Measurements from ENCODE around the gene PDK1. TPM values are rescaled to one million over a fixed set of nuclear protein-coding genes. Genes with fewer than 3 reads are reported as not detected.

Gene PDK1
- total and polyA plus RNA-seq, 2 experiments from 2014 or later: 25.6 to 42.0 TPM

DNA sequence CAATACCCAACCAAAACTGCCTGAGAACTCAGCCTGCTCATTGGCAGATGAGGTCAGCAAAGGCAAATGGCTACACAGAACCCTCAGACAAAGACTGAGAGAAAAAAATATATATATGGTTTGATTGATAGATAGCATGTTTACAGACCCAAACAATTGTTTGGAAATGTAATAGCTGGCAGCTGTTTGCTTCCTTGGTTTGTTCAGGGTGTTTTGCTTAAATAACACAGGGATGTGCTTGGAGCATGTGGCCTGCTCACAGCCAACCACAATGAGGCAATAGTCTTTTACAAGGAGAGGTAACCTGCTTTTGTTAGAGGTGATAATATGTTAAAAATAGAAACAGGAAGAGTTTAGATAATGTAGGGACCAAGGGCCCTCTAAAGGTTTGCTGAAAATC is 84.5 kb downstream of the PDK1 start (continued):
- no peak for TF ChIP-seq ZNF462 (CRISPR knock-in tag; IDR thresholded peaks at IDR 0.05)
- TF ChIP-seq EZH2 (IDR thresholded peaks at IDR 0.05; ENCODE audit: low read depth, unreplicated experiment): no peak
- TF ChIP-seq JUNB (IDR thresholded peaks at IDR 0.05; ENCODE audit: unreplicated experiment): no peak

GRCh38 chr2:172642301-172643020 is 86.6 kb downstream of the PDK1 start:
- no peak overlapping the region for H3K4me3 ChIP-seq
- Mint-ChIP-seq H3K36me3 (ENCODE audit: low read depth) (peaks cover 4% of the 10 kb centered on the region; the same call in 2 of the 3 replicates), H3K27me3 (ENCODE audit: insufficient read depth, low read depth, poor library complexity) (peaks cover 2% of the 10 kb centered on the region), H3K27ac (no peak overlapping the region), H3K4me1 (peaks cover 3% of the 10 kb centered on the region; the same call in 2 of the 3 replicates), H3K9me3 (peaks cover 13% of the 10 kb centered on the region), H3K4me3 (no peak overlapping the region)
- no peaks in the 10 kb centered on the region for H3F3A ChIP-seq (replicated peaks; ENCODE audit: low read depth)
- no peak for DNase-seq (ENCODE audit: low spot score)
- no peak overlapping the region for H2AFZ ChIP-seq
- H3K36me3 ChIP-seq (ENCODE audit: insufficient read depth): no peaks in the 10 kb centered on the region
- no peak for ATAC-seq
- no peaks in the 10 kb centered on the region for H3K79me2 ChIP-seq (replicated peaks; ENCODE audit: insufficient read depth)
- H3K27me3 ChIP-seq (ENCODE audit: insufficient read depth): no peaks in the 10 kb centered on the region
- no peaks in the 10 kb centered on the region for H3K4me1 ChIP-seq (ENCODE audit: insufficient read depth)
- no peak overlapping the region for H3K4me2 ChIP-seq
- no peak overlapping the region for H3K27ac ChIP-seq (ENCODE audit: low read depth)
- no peaks in the 10 kb centered on the region for H4K20me1 ChIP-seq (replicated peaks; ENCODE audit: insufficient read depth)
- 0 out of 2 replicates have a peak, but pooled peaks cover 3% of the 10 kb centered on the region for H3K9me2 ChIP-seq (ENCODE audit: insufficient read depth)
- TF ChIP-seq ETS1 (IDR thresholded peaks at IDR 0.05): no peak
- TF ChIP-seq ZNF331 (CRISPR knock-in tag; IDR thresholded peaks at IDR 0.05; ENCODE audit: low read depth): no peak
- TF ChIP-seq CREB1 (CRISPR knock-in tag; IDR thresholded peaks at IDR 0.05; ENCODE audit: low read depth): no peak
- TF ChIP-seq, protein P1, sequence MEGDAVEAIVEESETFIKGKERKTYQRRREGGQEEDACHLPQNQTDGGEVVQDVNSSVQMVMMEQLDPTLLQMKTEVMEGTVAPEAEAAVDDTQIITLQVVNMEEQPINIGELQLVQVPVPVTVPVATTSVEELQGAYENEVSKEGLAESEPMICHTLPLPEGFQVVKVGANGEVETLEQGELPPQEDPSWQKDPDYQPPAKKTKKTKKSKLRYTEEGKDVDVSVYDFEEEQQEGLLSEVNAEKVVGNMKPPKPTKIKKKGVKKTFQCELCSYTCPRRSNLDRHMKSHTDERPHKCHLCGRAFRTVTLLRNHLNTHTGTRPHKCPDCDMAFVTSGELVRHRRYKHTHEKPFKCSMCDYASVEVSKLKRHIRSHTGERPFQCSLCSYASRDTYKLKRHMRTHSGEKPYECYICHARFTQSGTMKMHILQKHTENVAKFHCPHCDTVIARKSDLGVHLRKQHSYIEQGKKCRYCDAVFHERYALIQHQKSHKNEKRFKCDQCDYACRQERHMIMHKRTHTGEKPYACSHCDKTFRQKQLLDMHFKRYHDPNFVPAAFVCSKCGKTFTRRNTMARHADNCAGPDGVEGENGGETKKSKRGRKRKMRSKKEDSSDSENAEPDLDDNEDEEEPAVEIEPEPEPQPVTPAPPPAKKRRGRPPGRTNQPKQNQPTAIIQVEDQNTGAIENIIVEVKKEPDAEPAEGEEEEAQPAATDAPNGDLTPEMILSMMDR (conservative IDR thresholded peaks at IDR 0.05; ENCODE audit: low read depth in 2 of 2): no peak
- TF ChIP-seq EZH2phosphoT487 (IDR thresholded peaks at IDR 0.05; ENCODE audit: unreplicated experiment): no peak
- TF ChIP-seq, protein P2, sequence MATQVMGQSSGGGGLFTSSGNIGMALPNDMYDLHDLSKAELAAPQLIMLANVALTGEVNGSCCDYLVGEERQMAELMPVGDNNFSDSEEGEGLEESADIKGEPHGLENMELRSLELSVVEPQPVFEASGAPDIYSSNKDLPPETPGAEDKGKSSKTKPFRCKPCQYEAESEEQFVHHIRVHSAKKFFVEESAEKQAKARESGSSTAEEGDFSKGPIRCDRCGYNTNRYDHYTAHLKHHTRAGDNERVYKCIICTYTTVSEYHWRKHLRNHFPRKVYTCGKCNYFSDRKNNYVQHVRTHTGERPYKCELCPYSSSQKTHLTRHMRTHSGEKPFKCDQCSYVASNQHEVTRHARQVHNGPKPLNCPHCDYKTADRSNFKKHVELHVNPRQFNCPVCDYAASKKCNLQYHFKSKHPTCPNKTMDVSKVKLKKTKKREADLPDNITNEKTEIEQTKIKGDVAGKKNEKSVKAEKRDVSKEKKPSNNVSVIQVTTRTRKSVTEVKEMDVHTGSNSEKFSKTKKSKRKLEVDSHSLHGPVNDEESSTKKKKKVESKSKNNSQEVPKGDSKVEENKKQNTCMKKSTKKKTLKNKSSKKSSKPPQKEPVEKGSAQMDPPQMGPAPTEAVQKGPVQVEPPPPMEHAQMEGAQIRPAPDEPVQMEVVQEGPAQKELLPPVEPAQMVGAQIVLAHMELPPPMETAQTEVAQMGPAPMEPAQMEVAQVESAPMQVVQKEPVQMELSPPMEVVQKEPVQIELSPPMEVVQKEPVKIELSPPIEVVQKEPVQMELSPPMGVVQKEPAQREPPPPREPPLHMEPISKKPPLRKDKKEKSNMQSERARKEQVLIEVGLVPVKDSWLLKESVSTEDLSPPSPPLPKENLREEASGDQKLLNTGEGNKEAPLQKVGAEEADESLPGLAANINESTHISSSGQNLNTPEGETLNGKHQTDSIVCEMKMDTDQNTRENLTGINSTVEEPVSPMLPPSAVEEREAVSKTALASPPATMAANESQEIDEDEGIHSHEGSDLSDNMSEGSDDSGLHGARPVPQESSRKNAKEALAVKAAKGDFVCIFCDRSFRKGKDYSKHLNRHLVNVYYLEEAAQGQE (IDR thresholded peaks at IDR 0.05; ENCODE audit: unreplicated experiment): no peak
- no peak for TF ChIP-seq JUNB (IDR thresholded peaks at IDR 0.05; ENCODE audit: unreplicated experiment)
- TF ChIP-seq EZH2 (IDR thresholded peaks at IDR 0.05; ENCODE audit: low read depth, unreplicated experiment): no peak
